KMS-11 (cell line): Measurements from ENCODE around the gene GNB1L.

ENCODE experiments used
- H2AFZ ChIP-seq: fragments of 200-600 bp; sonication (generic); 2 replicates; pipeline ENCODE4 v1.6.1; 2016; ENCODE audit warnings: antibody characterized with exemption, mixed run types, low read depth
- H3K27ac ChIP-seq: fragments of 200-600 bp; sonication (generic); 2 replicates; pipeline ENCODE4 v1.6.1; 2016; ENCODE audit warnings: mild to moderate bottlenecking, mixed run types
- H3K27me3 ChIP-seq: fragments of 200-600 bp; sonication (generic); 2 replicates; pipeline ENCODE4 v1.6.1; 2017; ENCODE audit warnings: mild to moderate bottlenecking, low read depth, mixed run types, moderate library complexity; ENCODE audit not compliant: insufficient read depth
- H3K36me3 ChIP-seq: fragments of 200-600 bp; sonication (generic); 2 replicates; pipeline ENCODE4 v1.6.1; 2017; ENCODE audit warnings: mild to moderate bottlenecking, mixed run types; ENCODE audit not compliant: insufficient read depth
- H3K4me1 ChIP-seq: fragments of 200-600 bp; sonication (generic); 2 replicates; pipeline ENCODE4 v1.6.1; 2016; ENCODE audit warnings: mild to moderate bottlenecking, low read depth, mixed run types; ENCODE audit not compliant: poor library complexity, severe bottlenecking
- H3K4me2 ChIP-seq: fragments of 200-600 bp; sonication (generic); 2 replicates; pipeline ENCODE4 v1.7.0; 2016; ENCODE audit warnings: mild to moderate bottlenecking, mixed run types
- H3K4me3 ChIP-seq: fragments of 200-600 bp; sonication (generic); IDR thresholded peaks from 2 replicates; pipeline ENCODE4 v1.6.1; 2017; ENCODE audit warnings: low read depth, low read length, mixed read lengths; ENCODE audit not compliant: insufficient read depth
- H3K79me2 ChIP-seq: fragments of 200-600 bp; sonication (generic); 2 replicates; pipeline ENCODE4 v1.6.1; 2016; ENCODE audit warnings: low read depth, mixed run types; ENCODE audit not compliant: insufficient read depth
- H3K9ac ChIP-seq: fragments of 200-600 bp; sonication (generic); 2 replicates; pipeline ENCODE4 v1.6.1; 2016; ENCODE audit warnings: mild to moderate bottlenecking, mixed run types
- H4K20me1 ChIP-seq: fragments of 200-600 bp; sonication (generic); 2 replicates; pipeline ENCODE4 v1.6.1; 2016; ENCODE audit warnings: mild to moderate bottlenecking, mixed run types; ENCODE audit not compliant: insufficient read depth
- CTCF ChIP-seq: fragments of 200-600 bp; sonication (generic); conservative IDR thresholded peaks from 2 replicates; pipeline ENCODE4 v1.6.1; 2017; ENCODE audit warnings: low read depth, mild to moderate bottlenecking, antibody characterized with exemption, low read length, moderate library complexity, mixed read lengths

Gene GNB1L

DNA sequence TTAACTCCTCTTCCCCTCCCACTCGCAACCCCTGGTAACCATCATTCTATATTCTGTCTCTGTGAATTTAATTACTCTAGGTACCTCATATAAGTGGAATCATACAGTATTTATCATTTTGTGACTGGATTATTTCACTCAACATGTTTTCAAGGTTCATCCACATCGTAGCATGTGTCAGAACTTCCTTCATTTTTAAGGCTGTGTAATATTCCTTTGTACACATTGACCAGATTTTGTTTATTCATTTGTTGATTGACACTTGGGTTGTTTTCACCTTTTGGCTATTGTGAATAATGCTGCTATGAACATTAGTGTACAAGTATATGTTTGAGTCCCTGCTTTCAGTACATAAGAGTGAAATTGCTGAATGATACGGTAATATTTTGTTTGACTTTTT, 2.7 kb upstream of the GNB1L start:
- Histone ChIP-seq H4K20me1 (no peaks in the 10 kb centered on the region), H3K36me3 (no peaks in the 10 kb centered on the region), H3K4me1 (peaks cover 18% of the 10 kb centered on the region), H3K27ac (no peak overlapping the region), H2AFZ (no peak overlapping the region), H3K4me3 (no peak overlapping the region), H3K9ac (no peak overlapping the region), H3K4me2 (no peak overlapping the region), H3K27me3 (no peaks in the 10 kb centered on the region), H3K79me2 (peaks cover 42% of the 10 kb centered on the region)
- TF ChIP-seq CTCF, result no peak

DNA sequence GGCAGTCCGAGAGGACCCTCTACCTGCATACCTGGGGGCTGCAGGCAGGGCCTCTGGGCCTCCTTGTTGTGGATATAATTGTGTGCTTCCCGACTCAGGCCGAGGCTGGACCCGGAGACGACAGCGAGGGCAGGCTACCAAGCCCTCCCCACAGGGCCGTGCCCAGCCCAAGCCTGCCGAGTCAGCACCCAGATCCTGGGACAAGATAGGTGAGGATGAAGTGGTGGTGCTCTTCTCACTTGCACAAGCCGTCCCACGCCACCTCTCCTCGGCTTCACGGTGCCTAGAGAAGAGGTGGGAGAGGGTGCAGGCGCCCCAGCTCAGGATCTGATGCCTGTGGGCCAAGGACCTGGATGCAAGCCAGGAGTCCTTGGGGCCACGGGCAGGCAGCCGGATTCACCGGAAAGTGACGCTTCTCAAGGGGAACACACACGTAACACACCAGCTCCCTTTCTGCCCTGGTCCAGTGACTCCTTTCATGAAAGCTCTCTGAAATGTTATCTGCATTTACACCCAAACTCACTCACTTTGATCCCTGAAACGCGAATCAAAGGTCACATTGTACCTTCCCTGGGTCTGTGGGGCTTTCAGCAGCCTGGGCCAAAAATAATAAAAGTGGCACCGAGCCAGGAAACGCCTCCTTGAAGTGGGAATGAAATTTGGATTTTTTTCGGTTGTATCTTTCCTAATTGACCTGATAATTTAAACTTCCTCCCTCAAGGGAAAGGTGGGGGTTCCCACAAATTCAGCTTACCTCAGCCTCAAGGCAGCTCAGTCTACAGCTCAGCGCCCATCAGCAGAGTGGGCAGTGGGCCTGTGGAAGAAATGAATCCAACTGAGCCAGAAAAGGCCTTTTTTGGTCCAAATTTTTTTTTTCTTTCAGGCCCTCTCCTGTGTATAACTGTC, 1.1 kb upstream of the GNB1L start:
- Histone ChIP-seq H4K20me1 (no peaks in the 10 kb centered on the region), H3K27me3 (no peaks in the 10 kb centered on the region), H3K4me1 (peaks cover 18% of the 10 kb centered on the region), H3K9ac (peak overlapping the region; percentile 90), H2AFZ (peak overlapping the region; percentile 61), H3K4me3 (peak overlapping the region; percentile 26), H3K4me2 (peak overlapping the region; percentile 91), H3K36me3 (no peaks in the 10 kb centered on the region), H3K79me2 (peaks cover 50% of the 10 kb centered on the region), H3K27ac (peak overlapping the region; percentile 84)
- TF ChIP-seq CTCF, result no peak

DNA sequence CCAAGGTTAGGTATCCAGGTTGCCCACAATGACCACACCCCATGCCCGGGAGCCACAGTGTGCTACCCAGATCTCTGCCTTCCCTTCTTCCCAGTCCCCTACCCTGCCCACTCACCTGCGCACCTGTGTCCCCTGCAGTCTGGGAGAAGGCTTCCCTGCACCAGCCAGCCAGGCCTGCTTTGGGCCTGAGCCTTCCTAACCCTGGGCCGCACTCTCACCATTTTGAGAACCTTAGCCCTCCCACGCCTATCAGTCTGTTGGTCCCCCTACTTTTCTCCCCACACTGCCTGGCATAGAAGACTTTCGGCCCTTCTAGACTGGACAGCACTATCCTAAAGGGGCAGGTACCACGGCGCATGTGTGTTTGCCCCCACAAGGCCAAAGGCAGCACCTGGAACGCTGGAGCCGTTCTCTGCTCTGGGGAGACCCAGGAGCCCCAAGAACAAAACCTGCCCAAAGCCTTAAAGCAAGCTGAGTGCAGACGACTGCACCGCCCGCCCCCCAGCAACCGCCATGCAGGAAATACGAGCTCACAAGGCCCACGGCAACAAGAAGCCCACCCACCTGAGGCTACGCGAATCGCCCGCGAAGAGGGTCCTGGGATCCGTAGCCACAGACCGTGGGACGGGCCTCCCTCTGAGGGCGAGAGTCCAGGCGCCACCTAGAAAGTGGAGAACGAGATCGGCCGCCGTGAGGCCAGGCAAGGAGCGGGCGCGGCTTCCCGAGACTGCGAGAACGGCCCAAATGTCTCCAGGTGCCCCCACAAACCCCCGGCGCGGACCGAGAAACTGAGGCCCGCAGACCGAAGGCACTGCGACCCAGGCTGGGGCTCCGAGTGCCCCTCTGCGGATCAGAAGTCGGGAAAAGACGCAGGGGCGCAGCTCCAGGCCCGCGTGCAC, 546 bp downstream of the GNB1L start:
- H4K20me1 ChIP-seq, result no peaks in the 10 kb centered on the region

More for the DNA sequence above, 546 bp downstream of the GNB1L start:
- peaks cover 31% of the 10 kb centered on the region for H3K4me1 ChIP-seq
- H3K4me2 ChIP-seq, result peak overlapping the region; percentile 99
- H3K27me3 ChIP-seq, result no peaks in the 10 kb centered on the region
- H3K36me3 ChIP-seq, result no peaks in the 10 kb centered on the region
- H3K9ac ChIP-seq, result peak overlapping the region; percentile 90
- H2AFZ ChIP-seq, result peak overlapping the region; percentile 42; the same call in 1 of the 2 replicates
- peak overlapping the region; percentile 84 for H3K27ac ChIP-seq
- H3K4me3 ChIP-seq, result peak overlapping the region; percentile 50
- TF ChIP-seq CTCF, result no peak
- H3K79me2 ChIP-seq, result peaks cover 50% of the 10 kb centered on the region
